HG03460 (cell line): ENCODE results near the gene DPEP2NB.
"Not testable (repeated sequence)": the region's sequence is repeated elsewhere in the genome, so short reads cannot be mapped to it uniquely, and the experiment has no call there.

ENCODE experiments used
- ATAC-seq: cut with Tn5 transposase; IDR thresholded peaks from one replicate; pipeline ENCODE4 v1.9.1; 2021; ENCODE audit not compliant: unreplicated experiment

Gene DPEP2NB

DNA sequence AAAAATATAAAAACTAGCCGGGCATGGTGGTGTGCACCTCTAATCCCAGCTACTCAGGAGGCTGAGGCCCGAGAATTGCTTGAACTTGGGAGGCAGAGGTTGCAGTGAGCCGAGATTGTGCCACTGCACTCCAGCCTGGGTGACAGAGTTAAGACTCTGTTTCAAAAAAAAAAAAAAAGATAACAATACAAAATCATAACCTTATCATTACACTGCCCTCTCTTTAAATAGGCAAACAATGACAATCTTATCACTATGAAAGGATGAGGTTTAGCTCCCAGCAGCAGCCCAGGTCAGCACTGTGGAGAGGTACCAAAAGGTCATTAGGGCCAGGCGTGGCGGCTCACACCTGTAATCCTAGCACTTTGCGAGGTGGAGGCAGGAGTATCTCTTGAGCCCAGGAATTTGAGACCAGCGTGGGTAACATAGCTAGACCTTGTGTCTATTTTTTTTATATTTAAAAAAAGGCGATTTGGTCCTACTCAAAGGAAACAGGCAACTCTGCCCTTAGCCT, 3.5 kb upstream of the DPEP2NB start:
- no peak for ATAC-seq

DNA sequence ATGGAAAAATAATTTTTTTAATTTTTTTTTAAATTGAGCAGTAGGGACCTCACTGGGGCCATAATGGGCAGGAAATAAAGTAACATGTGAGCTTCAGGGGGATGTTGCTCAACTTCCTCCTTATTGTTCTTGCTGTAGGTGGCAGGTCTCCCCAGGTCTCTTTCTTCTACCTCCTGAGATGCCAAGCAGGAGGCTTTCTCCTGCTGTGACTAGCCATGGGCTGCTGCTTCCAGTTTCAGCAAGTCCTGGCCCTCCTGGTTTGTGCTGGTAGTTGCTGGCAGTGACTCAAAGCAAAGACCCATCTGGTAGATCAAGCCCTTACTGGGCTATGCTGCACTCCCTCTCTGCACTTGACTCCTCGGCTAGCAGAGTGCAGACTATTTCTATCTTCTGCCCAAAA, 2.3 kb downstream of the DPEP2NB start:
- no peak for ATAC-seq

DNA sequence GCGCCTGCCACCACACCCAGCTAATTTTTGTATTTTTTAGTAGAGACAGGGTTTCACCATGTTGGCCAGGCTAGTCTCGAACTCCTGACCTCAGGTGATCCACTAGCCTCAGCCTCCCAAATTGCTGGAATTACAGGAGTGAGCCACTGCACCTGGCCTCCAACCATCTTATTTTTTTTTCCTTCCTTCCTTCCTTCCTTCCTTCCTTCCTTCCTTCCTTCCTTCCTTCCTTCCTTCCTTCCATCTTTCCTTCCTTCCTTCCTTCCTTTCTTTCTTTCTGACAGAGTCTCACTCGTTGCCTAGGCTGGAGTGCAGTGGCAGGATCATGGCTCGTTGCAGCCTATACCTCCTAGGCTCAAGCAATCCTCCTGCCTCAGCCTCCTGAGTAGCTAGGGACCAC, 5.8 kb downstream of the DPEP2NB start:
- ATAC-seq: not testable (repeated sequence)

DNA sequence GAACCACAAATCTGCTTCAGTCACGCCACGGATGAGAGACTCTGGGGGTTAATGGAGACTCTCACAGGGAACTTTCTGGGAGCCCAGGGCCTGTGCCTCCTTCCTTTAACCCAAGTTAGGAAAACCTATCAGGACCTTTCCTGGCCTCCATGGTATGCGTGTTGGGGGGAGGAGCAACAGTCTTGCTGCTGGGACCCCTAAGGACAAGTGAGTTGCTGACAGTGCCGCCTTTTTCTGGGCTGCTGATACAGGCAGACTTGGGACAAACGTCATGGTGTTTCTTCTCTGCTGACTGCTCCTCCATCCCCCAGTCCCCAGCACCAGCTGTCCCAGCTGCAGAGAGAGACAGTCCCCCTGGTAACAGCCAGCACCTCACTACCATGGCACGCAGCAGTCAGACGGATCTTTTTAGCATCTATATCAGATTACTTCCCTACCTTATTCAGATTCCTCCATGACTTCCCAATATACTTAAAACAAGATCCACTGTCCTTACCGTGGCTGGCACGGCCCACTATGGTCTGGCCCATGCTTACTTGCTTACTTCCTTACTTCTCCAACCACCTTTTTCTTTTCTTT, 6.5 kb downstream of the DPEP2NB start:
- no peak for ATAC-seq

DNA sequence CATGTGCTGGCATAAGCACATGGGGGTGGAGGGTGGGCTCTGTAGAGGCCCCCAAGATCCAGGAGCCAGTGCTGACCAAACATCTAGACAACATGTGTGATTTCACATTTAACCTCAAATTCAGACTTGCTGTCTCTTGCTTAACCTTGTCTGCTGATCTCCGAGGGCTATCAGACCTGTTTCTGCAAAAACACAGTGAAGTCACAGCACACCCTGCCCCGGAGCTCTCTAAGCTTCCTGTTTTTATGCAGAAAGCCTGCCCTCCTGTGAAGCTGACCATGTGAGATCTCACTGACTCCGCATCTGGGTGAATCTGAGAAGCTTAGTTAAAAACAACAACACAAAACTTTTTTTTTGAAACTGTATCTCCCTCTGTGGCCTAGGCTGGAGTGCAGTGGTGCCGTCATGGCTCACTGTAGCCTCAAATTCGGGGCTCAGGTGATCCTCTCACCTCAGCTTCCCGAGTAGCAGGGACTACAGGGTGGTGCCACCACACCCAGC, 9.9 kb downstream of the DPEP2NB start:
- no peak for ATAC-seq

DNA sequence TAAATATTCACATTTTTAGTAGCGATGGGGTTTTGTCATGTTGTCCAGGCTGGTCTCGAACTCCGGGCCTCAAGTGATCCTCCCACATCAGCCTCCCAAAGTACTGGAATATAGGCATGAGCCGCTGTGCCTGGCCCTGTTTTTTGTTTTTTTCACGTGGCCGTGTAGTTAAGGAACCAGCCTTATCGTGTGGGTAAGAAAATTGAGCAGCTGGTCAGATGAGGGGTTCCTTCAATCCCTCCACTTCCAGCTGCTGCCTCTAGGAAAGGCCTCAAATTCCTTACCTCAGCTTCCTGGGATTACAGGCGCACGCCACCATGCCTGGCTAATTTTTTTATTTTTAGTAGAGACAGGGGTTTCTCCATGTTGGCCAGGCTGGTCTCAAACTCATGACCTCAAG, 10.5 kb downstream of the DPEP2NB start:
- ATAC-seq: no peak

DNA sequence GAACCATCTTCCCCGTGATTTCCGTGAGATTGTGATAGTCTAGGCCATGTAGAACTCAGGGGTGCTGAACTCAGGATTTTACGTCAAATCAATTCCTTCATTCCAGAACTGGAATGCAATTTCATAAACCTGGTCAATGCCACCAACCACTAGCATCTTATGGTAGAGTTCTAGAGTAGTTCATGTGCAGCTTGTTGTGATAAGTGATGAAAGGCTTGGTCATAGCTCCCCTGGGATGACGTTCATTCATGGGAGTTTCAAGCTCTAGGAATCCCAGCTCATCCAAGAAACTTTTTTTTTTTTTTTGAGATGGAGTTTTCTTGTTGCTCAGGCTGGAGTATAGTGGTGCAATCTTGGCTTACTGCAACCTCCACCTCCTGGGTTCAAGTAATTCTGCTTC, 12.7 kb downstream of the DPEP2NB start:
- no peak for ATAC-seq

DNA sequence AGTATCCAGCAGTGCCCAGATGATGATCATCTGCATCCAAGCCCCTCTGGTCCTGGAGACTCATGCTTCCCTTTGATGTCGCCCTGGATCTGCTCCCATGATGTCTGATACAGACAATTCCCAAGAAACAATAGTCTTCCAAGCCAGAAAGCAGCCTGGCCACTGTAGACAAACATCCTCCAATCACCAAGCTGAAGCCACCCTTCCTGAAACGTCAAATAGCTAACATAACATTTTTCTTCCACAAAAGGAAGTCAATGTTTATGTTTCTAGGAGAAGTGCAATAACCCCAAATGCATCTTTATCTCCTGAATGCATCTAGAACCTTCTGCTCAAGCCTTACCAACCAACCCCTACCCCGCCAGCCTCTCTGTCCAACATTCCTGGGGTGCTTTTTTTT, 15.3 kb downstream of the DPEP2NB start:
- no peak for ATAC-seq

DNA sequence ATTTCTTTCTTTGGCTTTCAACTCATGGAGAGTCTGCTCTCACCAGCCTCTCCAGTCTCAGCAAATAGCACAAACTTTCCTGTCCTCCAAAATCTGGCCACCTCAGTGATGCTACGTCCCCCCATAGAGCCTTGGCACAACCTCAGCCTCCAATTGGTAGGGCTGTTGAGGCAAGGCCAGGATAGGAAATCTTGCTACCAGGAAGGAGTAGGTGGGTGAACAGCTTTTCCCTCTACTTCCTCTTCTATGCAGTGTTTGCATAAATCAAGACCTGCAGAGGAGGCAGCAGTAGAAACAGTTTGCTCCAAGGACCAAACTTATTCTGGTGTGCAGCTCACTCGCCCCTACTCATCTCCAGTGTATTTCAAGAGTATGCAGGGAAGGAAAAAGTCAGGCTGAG, 15.7 kb downstream of the DPEP2NB start:
- ATAC-seq: no peak

DNA sequence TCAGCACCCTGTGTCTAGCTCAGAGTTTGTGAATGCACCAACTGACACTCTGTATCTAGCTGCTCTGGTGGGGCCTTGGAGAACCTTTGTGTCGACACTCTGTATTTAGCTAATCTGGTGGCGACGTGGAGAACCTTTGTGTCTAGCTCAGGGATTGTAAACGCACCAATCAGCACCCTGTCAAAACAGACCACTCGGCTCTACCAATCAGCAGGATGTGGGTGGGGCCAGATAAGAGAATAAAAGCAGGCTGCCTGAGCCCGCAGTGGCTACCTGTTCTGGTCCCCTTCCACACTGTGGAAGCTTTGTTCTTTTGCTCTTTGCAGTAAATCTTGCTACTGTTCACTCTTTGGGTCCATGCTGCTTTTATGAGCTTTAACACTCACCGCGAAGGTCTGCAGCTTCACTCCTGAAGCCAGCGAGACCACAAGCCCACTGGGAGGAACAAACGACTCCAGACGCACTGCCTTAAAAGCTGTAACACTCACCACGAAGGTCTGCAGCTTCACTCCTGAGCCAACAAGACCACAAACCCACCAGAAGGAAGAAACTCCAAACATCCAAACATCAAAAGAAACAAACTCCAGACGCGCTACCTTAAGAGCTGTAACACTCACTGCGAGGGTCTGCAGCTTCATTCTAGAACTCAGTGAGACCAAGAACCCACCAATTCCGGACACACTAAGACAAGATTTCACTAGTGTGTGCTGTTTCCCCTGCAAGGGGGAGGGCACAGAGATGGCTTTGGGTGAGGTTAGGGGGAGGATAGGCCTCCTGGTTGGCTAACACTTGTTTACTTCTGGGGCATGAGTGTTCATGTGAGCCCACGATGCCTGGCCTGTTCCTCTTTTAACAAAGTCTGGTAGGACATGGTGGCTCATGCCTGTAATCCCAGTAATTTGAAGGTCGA, 16.7 kb downstream of the DPEP2NB start, which contains the start of gene DPEP2:
DPEP2 (minus strand) TSS at position 706 of the 910 bp plus-strand sequence. CDS start 6,272 bp downstream, outside the sequence.
- ATAC-seq: not testable (repeated sequence)

DNA sequence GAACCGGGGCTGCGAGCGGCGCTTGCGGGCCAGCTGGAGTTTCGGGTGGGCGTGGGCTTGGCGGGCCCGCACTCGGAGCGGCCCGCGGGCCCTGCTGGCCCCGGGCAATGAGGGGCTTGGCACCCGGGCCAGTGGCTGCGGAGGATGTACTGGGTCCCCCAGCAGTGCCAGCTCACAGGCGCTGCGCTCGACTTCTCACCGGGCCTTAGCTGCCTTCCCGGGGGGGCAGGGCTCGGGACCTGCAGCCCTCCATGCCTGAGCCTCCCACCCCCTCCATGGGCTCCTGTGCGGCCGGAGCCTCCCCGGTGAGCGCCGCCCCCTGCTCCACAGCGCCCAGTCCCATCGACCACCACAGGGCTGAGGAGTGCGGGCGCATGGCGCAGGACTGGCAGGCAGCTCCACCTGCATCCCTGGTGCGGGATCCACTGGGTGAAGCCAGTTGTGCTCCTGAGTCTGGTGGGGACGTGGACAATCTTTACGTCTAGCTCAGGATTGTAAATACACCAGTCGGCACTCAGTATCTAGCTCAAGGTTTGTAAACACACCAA, 17.4 kb downstream of the DPEP2NB start:
- ATAC-seq: not testable (repeated sequence)

DNA sequence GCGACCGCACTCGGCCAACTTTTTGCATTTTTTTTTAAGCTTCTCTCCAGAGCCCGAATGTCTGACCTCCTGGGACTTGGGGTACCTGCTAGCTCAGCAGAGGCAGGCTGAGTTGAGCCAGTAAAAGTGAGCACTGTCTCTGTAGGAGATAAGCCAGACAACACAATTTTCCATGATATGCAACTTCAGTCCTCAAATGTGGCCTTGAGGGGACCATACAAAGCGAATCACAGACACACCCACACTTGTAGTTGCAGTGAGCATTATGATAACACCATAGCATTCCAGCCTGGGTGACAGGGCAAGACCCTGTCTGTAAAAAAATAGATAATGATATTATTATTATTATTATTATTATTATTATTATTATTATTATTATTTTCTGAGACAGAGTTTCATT, 19.0 kb downstream of the DPEP2NB start:
- ATAC-seq: no peak

DNA sequence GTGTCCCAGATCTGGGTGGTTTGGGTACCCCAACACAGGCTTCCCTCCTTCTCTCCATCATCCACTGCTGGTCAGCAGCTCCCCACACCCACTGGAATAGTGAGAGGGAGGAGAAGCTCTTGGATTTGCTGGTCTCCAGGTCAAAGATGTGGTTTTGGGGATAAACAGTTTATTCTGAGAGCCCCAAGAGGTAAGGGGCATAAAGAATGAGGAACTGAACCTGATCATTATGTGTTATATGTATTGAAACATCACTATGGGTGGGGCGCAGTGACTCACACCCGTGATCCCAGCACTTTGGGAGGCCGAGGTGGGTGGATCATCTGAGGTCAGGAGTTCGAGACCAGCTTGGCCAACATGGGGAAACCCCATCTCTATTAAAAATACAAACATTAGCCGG, 20.3 kb downstream of the DPEP2NB start:
- ATAC-seq: no peak

DNA sequence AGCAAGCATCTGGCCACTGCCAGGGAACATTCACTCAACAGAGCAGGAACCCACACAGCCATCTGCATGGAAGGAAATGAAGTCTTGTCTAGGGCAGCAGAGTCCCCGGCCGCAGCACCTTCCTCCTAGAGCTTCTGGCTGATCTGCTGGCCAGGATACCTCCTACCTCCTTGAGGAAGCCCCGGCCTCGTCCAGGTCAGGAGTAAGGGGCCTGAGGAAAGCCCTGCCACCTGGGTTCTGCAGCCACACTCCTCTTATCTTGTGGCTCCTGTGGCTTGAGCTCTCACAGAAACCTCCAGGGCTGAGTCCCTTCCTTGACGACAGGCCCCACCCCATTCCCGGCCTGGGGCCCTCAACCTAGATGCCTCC, 21.7 kb downstream of the DPEP2NB start:
- ATAC-seq: not testable (repeated sequence)

DNA sequence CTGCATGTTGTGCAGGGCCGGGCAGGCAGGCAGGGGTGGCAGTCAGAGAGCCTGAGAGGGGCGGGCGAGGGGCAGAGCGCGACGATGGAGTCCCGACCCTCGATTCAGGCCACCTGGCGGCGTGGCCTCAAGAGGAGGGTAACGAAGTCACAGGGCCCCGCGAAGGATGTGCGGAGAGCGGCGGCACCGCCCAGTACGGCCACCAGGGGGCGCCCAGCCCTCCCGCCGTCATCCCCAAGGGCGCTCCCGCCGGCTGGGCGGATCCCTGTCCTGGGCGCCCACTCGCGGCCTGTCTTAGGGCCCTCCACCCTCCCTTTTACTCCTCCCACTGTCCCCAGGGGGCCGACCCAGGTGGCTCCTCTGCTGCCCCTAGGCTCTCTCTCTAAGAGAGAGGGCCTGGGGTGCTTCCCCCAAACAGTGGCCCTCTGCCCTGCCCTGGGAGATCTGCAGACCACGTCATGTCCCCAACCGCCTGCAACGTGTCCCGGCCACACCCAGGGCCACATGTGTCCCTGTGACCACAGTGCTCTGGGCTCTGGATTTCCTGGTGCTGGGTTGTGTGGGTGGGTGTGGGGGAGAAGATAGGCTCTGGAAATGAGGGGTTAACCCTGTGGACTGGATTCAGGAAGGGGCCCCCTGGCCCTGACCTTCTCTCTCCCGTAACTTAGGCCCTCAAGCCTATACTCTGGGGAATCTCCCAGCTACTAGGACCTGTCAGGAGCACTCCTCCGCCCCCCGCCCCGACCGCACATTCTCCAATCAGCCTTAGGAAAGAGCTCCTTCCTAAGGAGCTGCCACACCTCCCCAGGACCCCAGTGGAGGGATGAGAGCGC, 22.3 kb downstream of the DPEP2NB start:
- peak; percentile 64 for ATAC-seq

DNA sequence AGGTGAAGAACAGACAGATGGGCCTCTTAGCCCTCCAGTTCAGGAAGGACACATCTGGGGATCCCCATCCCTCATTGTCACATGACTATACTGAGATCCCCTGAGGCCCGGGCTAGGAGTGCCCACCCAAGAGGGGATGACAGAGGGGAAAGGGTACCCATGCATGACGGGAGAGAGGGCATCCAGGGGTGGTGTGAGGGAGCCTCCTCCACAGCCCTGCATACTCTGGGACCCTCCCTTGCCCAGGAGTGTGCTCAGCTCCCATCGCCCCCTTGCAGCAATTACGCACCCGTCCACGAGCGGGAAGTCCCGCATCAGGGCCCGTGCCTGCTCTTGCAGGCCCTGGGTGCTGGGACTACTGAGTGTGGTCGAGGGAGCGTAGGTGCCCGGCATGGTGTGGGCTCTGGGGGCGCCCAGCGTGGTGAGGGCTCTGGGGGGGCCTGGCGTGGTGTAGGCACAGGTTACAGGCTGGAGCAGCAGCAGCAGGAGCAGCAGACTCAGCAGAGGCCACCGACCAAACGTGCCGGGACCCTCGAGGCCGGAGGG, 23.0 kb downstream of the DPEP2NB start:
- ATAC-seq: no peak

DNA sequence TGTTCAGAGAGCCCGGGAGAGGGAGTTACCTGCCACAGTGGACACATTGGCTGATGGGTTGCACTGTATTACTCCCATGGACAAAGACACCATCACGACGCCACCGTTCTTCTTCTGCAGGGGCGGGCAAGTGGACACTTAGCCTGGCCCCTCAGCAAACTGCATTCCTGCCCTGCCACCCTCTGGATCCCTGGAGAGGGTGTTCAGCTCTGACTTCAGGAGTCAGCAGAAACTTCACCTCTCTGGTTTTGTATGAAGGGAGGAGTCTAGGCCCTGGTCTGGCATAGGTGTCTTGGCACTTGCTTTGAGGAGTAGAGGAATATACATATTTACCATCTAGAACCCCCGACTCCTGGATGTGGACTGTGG, 25.7 kb downstream of the DPEP2NB start:
- no peak for ATAC-seq

DNA sequence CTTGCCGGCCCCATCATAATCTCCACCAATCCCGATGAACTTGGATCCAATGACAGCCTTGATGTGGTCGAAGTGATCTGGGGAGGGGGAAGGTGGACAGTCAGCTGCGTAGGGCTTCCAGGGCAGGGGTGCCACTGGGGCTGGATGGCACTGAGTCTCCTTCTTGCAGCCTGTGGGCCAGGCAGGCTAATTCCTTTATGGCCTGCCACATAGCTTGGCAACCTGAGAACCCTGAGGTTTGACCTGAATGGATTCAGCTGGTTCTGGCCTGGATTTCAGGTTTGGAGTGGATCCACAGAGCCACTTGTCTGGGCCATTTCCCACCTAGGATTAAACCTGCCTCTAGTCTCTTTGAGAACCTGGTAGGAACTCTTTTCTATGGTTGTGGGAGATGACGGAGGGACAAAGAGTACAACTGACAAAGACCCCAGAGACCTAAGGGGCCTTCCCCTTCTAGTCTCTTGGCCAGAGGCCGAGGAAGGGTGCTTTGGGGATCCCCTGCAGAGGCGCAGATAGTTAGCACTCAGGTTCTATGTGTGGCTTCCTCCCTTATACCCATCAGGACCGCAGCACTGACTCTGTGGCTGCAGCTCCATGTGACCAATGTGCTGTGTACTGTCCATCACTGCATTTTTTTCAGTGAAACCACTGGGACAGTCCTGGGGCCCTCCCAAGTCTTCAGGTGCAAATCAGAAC, 26.2 kb downstream of the DPEP2NB start:
- ATAC-seq: no peak

DNA sequence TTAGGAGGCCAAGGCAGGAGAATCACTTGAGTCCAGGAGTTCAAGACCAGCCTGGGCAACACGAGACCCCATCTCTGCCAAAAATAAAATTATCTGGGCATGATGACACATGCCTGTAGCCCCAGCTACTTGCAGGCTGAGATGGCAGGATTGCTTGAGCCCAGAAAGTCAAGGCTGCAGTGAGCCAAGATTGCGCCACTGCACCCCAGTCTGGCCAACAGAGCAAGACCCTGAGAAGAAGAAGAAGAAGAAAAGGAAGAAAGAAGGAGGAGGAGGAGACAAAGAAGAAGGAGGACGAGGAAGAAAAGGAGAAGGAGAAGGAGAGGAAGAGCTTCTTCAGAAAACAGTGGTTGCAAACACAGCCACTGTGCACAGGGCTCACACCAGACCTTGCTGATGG, 27.0 kb downstream of the DPEP2NB start:
- ATAC-seq: no peak
